GM12891 (cell line): ENCODE measurements around the gene ARF1.

Experiments used
- DNase-seq: peaks from one replicate; pipeline ENCODE4 v3.0.0; 2011; ENCODE audit warnings: low spot score; ENCODE audit not compliant: insufficient read length
- FAIRE-seq: peaks from 2 replicates; lab custom pipeline; 2011; peaks lifted over from hg19 to GRCh38; lab: Jason Lieb, UNC
- PAX5 ChIP-seq: IDR thresholded peaks from 2 replicates; pipeline ENCODE4 v1.6.1; 2011; ENCODE audit warnings: low read length, moderate library complexity, mild to moderate bottlenecking; ENCODE audit not compliant: insufficient read depth, severe bottlenecking
- POLR2A ChIP-seq: IDR thresholded peaks from 2 replicates; pipeline ENCODE4 v1.6.1; 2011; ENCODE audit warnings: low read depth, low read length, control low read depth
- POLR2AphosphoS5 ChIP-seq: IDR thresholded peaks from 2 replicates; pipeline ENCODE4 v1.6.1; 2011; ENCODE audit warnings: low read depth, low read length, control low read depth
- POU2F2 ChIP-seq: IDR thresholded peaks from 2 replicates; pipeline ENCODE4 v1.6.1; 2011; ENCODE audit warnings: low read depth, mild to moderate bottlenecking, control low read depth, low read length, moderate library complexity
- SPI1 ChIP-seq: IDR thresholded peaks from 2 replicates; pipeline ENCODE4 v1.6.1; 2011; ENCODE audit warnings: low read depth, low read length, control low read depth
- TAF1 ChIP-seq: IDR thresholded peaks from 2 replicates; pipeline ENCODE4 v1.6.1; 2011; ENCODE audit warnings: low read depth, low read length, control low read depth

Gene ARF1

GRCh38 chr1:228079013-228079412 is 3.5 kb upstream of the ARF1 start:
- FAIRE-seq (no peak), DNase-seq (no peak)
- no peak for TF ChIP-seq POLR2A
- no peak for TF ChIP-seq SPI1
- TF ChIP-seq POU2F2: no peak
- no peak for TF ChIP-seq TAF1
- TF ChIP-seq POLR2AphosphoS5: no peak
- TF ChIP-seq PAX5: no peak

GRCh38 chr1:228079601-228080263 is 2.8 kb upstream of the ARF1 start:
- FAIRE-seq: no peak
- TF ChIP-seq POU2F2 (no peak), POLR2AphosphoS5 (0 out of 2 replicates have a peak, but pooled peaks have one; percentile 9)

GRCh38 chr1:228081144-228081543 is 1.4 kb upstream of the ARF1 start:
- DNase-seq: no peak
- no peak for FAIRE-seq
- TF ChIP-seq TAF1 (no peak), SPI1 (no peak), POU2F2 (no peak), POLR2A (no peak), POLR2AphosphoS5 (no peak), PAX5 (no peak)

More at GRCh38 chr1:228079601-228080263, 2.8 kb upstream of the ARF1 start:
- DNase-seq: no peak

- DNase-seq (no peak), FAIRE-seq (peak; percentile 28)
- TF ChIP-seq POU2F2 (no peak), POLR2AphosphoS5 (0 out of 2 replicates have a peak, but pooled peaks have one; percentile 1)
Measured at GRCh38 chr1:228081578-228082213, 812 bp upstream of the ARF1 start.

- TF ChIP-seq POLR2A (no peak), POLR2AphosphoS5 (no peak)
- FAIRE-seq (no peak), DNase-seq (no peak)
Measured at GRCh38 chr1:228082918-228083870, 686 bp downstream of the ARF1 start.

GRCh38 chr1:228083871-228084278 is 1.4 kb downstream of the ARF1 start:
- no peak for TF ChIP-seq POLR2A
- no peak for TF ChIP-seq SPI1
- no peak; the same call in 1 of the 2 replicates for TF ChIP-seq POLR2AphosphoS5
- no peak for TF ChIP-seq PAX5
- no peak for TF ChIP-seq POU2F2
- no peak for TF ChIP-seq TAF1
- DNase-seq: no peak
- no peak for FAIRE-seq

GRCh38 chr1:228084325-228084724 is 1.8 kb downstream of the ARF1 start:
- DNase-seq (no peak), FAIRE-seq (no peak)
- TF ChIP-seq POLR2A (no peak), PAX5 (no peak), TAF1 (0 out of 2 replicates have a peak, but pooled peaks have one; percentile 10), POLR2AphosphoS5 (no peak; the same call in 1 of the 2 replicates), POU2F2 (no peak), SPI1 (no peak)

- FAIRE-seq (no peak), DNase-seq (no peak)
- no peak for TF ChIP-seq POU2F2
- TF ChIP-seq TAF1: no peak
- no peak for TF ChIP-seq POLR2A
- no peak for TF ChIP-seq SPI1
- TF ChIP-seq PAX5: no peak
- TF ChIP-seq POLR2AphosphoS5: no peak
Measured at GRCh38 chr1:228084797-228085196, 2.3 kb downstream of the ARF1 start.

GRCh38 chr1:228085287-228085951 is 2.9 kb downstream of the ARF1 start:
- FAIRE-seq (no peak), DNase-seq (no peak)
- no peak for TF ChIP-seq TAF1
- no peak for TF ChIP-seq SPI1
- TF ChIP-seq POU2F2: no peak
